GM20000 (cell line): ENCODE data around the gene PTPRN2.

ENCODE experiments used
- DNase-seq: peaks from one replicate; pipeline ENCODE4 v3.0.0; 2012; ENCODE audit warnings: low spot score
- TF ChIP-seq, protein P1 (sequence below): IDR thresholded peaks from 2 replicates; pipeline ENCODE4 v1.5.1; 2012; ENCODE audit warnings: mild to moderate bottlenecking, control low read depth; ENCODE audit errors: extremely low read depth, missing control alignments

PTPRN2 gene

DNA sequence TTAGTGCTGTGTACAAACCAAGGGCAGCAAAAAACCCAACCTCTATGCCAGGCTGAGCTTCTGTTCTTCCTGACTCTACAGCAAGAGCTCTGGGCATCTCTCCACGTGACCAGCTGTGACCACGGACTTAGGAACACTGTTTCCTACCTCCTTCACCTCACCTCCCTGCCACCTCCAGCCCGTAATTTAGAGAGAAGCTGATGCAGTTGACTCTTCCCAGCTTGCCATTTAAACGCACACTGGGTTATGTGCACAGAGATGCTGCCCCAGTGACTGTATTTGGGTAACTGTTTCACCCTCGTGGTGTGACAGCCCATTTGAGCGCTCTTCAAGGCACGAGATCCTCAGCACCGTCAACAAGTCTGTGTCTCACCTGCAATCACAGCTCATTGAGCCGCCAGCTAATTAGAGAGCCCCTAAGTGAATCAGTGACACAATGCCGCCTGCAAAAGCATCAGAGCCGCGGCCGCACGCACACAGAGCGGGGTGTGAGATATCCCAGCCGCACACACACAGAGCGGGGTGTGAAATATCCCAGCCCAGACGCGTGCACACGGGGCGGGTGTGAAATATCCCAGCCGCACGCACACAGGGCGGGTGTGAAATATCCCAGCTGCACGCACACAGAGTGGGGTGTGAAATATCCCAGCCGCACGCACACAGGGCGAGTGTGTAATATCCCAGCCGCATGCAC is 319.7 kb downstream of the PTPRN2 start:
- no peak for DNase-seq
- TF ChIP-seq, protein P1, sequence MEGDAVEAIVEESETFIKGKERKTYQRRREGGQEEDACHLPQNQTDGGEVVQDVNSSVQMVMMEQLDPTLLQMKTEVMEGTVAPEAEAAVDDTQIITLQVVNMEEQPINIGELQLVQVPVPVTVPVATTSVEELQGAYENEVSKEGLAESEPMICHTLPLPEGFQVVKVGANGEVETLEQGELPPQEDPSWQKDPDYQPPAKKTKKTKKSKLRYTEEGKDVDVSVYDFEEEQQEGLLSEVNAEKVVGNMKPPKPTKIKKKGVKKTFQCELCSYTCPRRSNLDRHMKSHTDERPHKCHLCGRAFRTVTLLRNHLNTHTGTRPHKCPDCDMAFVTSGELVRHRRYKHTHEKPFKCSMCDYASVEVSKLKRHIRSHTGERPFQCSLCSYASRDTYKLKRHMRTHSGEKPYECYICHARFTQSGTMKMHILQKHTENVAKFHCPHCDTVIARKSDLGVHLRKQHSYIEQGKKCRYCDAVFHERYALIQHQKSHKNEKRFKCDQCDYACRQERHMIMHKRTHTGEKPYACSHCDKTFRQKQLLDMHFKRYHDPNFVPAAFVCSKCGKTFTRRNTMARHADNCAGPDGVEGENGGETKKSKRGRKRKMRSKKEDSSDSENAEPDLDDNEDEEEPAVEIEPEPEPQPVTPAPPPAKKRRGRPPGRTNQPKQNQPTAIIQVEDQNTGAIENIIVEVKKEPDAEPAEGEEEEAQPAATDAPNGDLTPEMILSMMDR: no peak

DNA sequence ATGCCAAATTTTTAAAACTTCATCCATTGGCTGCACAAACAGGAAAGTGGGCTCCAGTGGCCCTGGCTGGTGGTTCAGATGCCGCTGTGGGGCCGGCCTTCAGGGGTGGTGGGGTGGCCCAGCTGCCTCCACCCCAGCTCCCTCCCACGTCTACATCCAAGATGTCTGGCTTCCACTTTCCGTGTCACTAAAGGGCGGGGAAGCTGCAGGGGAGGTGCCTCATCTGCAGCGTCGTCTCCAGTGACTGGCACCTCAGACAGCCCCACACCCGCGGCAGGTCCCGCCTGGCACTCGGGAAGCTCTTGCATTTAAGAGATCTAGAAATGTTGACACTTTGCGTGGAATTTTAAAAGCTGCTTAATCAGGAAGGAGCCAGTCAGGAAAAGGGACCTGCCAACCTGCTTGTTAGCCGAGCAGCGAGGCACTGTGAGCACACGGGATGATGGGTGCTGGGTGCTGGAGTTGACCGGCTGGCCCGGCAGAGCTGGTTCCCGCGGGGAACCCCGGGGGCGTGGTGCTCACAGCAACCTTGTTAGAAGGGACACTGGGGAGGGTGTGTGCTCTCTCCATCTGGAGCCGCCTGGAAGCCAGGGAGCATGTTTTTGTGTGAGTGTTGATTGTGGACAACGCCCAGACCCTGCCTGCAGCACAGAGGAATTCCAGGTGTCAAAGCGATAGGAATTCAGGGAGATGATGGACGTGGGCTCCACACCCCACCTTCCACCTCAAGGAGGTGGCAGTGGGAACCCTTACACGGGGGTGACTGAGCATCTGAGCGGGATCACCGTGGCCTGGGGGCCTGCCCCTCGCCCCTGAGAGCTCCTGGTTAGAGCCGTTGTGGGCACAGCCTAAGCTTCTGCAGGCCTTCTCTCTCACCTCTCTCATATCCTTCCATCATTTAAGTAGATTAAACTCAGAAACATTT is 320.5 kb downstream of the PTPRN2 start:
- no peak for DNase-seq
- TF ChIP-seq, protein P1: no peak

- TF ChIP-seq, protein P1: no peak
- DNase-seq: no peak
These were observed 321.2 kb downstream of the PTPRN2 start for GRCh38 chr7:158266426-158266816.

GRCh38 chr7:158265743-158266080 is 321.9 kb downstream of the PTPRN2 start:
- DNase-seq: no peak
- TF ChIP-seq, protein P1: no peak

DNA sequence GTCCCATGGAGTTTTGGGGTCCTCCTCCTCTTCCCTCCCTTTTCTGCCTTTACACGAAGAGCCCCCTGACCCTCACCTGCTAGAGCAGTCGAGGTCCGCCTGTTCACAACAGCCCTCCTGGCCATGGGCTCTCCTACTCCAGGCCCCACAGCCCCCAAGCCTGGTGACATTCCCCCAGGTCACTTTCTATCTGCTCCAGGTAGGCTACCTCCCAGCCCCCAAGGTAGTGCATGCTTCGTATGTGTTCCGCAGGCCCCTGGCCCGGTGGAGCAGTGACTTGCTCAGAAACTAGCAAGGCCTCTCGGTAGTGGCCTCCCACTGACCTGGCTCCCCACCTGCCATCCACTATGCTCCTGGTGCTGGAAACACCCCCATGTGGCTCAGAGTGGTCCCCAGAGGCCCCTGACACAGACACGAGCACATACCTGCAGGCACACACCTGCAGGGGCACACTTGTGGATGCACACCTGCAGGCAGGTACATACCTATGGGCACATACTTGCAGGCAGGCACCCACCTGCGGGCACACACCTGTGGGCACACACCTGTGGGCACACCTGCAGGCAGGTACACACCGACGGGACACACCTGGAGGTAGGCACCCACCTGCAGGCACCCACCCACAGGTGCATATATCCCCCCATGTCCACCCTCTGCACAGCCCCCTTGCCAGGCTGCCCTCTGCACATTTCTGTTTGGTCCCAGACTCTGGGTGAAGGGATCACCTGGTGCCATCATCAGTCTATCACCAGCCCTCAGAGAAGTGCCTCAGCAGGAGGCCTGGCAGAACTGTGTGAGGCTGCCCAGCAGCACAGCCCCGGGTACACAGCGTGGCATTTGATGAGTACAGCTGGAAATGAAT is 322.5 kb downstream of the PTPRN2 start:
- no peak for DNase-seq

GRCh38 chr7:158263964-158264748 is 323.5 kb downstream of the PTPRN2 start:
- DNase-seq: no peak
- TF ChIP-seq, protein P1: no peak

More for the DNA sequence above, 322.5 kb downstream of the PTPRN2 start:
- TF ChIP-seq, protein P1: no peak
